Astrocyte (in vitro differentiated cells and primary cell): ENCODE results near the gene VAMP7.

Experiments
- CTCF ChIP-seq: IDR thresholded peaks from 2 replicates; pipeline ENCODE4 v1.5.1; 2011; ENCODE audit warnings: low read depth, mild to moderate bottlenecking, inconsistent platforms, low read length, moderate library complexity; ENCODE audit not compliant: insufficient read depth
- EZH2 ChIP-seq: IDR thresholded peaks from 2 replicates; pipeline ENCODE4 v1.6.1; 2012; ENCODE audit warnings: mild to moderate bottlenecking, low read length, inconsistent platforms; ENCODE audit not compliant: insufficient read depth

- no peak for TF ChIP-seq CTCF
- no peak for TF ChIP-seq EZH2
Observed at GRCh38 chrX:155874571-155875244, 6.4 kb upstream of the VAMP7 start.
